ENCODE results near the gene SYTL2. TPM values are rescaled to one million over a fixed set of nuclear protein-coding genes. Genes with fewer than 3 reads are reported as not detected.

SYTL2 gene
- total RNA-seq, 1 experiment from 2014 or later: 57.1 TPM

- Histone ChIP-seq H2AFZ (ENCODE audit: low read length) (peak overlapping the region; percentile 35), H3K4me3 (ENCODE audit: low read length) (no peak overlapping the region), H3K79me2 (ENCODE audit: low read length) (no peaks in the 10 kb centered on the region), H3K27me3 (ENCODE audit: low read length) (no peaks in the 10 kb centered on the region), H3K9me2 (replicated peaks; ENCODE audit: low read length) (no peaks in the 10 kb centered on the region), H3K27ac (ENCODE audit: low read length) (peak overlapping the region; percentile 61), H3F3A (ENCODE audit: low read length, unreplicated experiment) (no peaks in the 10 kb centered on the region), H3K4me1 (ENCODE audit: insufficient read depth, low read length) (peaks cover 38% of the 10 kb centered on the region), H3K9ac (ENCODE audit: low read length) (peak overlapping the region; percentile 2; the same call in 1 of the 2 replicates), H3K36me3 (ENCODE audit: low read depth, low read length) (peaks cover 7% of the 10 kb centered on the region; the same call in 1 of the 2 replicates), H3K9me3 (ENCODE audit: low read length) (no peaks in the 10 kb centered on the region), H3K4me2 (ENCODE audit: low read length) (peak overlapping the region; percentile 23), H4K20me1 (ENCODE audit: low read length) (no peaks in the 10 kb centered on the region)
- ATAC-seq (peak; percentile 87), DNase-seq (peak; percentile 90)
- BruUV-seq (replicated peaks): no TSS peak
- CTCF ChIA-PET: no interaction called here
- POLR2A ChIA-PET (ENCODE audit: unreplicated experiment): interaction anchor here (0.6 to 0.7 kb wide), 3 partner anchors 28 to 157 kb away, joined by 3 to 5 read pairs (median 5); no protein-coding TSS in a partner anchor
- TF ChIP-seq EZH2phosphoT487 (IDR thresholded peaks at IDR 0.05; ENCODE audit: borderline replicate concordance, low read length): no peak
- TF ChIP-seq CTCF (conservative IDR thresholded peaks at IDR 0.05; ENCODE audit: low read depth, low read length): no peak
- TF ChIP-seq EZH2 (IDR thresholded peaks at IDR 0.05; ENCODE audit: low read length, unreplicated experiment): no peak
- intact Hi-C loops (cut with micrococcal nuclease): no loop called here
These were observed 51.0 kb downstream of the SYTL2 start for GRCh38 chr11:85759915-85760314.

- H3K9me2 ChIP-seq (replicated peaks; ENCODE audit: low read length): no peaks in the 10 kb centered on the region
- H3F3A ChIP-seq (ENCODE audit: low read length, unreplicated experiment): no peaks in the 10 kb centered on the region
- no peak for TF ChIP-seq EZH2phosphoT487 (IDR thresholded peaks at IDR 0.05; ENCODE audit: borderline replicate concordance, low read length)
- TF ChIP-seq EZH2 (IDR thresholded peaks at IDR 0.05; ENCODE audit: low read length, unreplicated experiment): no peak
- TF ChIP-seq CTCF (conservative IDR thresholded peaks at IDR 0.05; ENCODE audit: low read depth, low read length): no peak
- no peak overlapping the region for H2AFZ ChIP-seq (ENCODE audit: low read length)
- no peaks in the 10 kb centered on the region for H4K20me1 ChIP-seq (ENCODE audit: low read length)
- H3K27ac ChIP-seq (ENCODE audit: low read length): peak overlapping the region; percentile 31
- no peak for DNase-seq
- intact Hi-C loops (cut with micrococcal nuclease): no loop called here
- no peak overlapping the region for H3K4me2 ChIP-seq (ENCODE audit: low read length)
- ChIA-PET POLR2A (ENCODE audit: unreplicated experiment) (no interaction called here), CTCF (no interaction called here)
- ATAC-seq: no peak
- no peak overlapping the region for H3K9ac ChIP-seq (ENCODE audit: low read length)
- H3K4me3 ChIP-seq (ENCODE audit: low read length): no peak overlapping the region
- H3K9me3 ChIP-seq (ENCODE audit: low read length): no peaks in the 10 kb centered on the region
- H3K27me3 ChIP-seq (ENCODE audit: low read length): no peaks in the 10 kb centered on the region
- BruUV-seq (replicated peaks): no TSS peak
- peaks cover 7% of the 10 kb centered on the region; the same call in 1 of the 2 replicates for H3K36me3 ChIP-seq (ENCODE audit: low read depth, low read length)
- peaks cover 38% of the 10 kb centered on the region for H3K4me1 ChIP-seq (ENCODE audit: insufficient read depth, low read length)
- no peaks in the 10 kb centered on the region for H3K79me2 ChIP-seq (ENCODE audit: low read length)
These were observed 52.4 kb downstream of the SYTL2 start for GRCh38 chr11:85758480-85759039.

GRCh38 chr11:85758026-85758425, 52.9 kb downstream of the SYTL2 start:
- peak overlapping the region; percentile 31 for H3K27ac ChIP-seq (ENCODE audit: low read length)
- H3K79me2 ChIP-seq (ENCODE audit: low read length): no peaks in the 10 kb centered on the region
- H2AFZ ChIP-seq (ENCODE audit: low read length): no peak overlapping the region
- no peaks in the 10 kb centered on the region for H3K9me2 ChIP-seq (replicated peaks; ENCODE audit: low read length)
- no peak overlapping the region for H3K9ac ChIP-seq (ENCODE audit: low read length)
- no peaks in the 10 kb centered on the region for H4K20me1 ChIP-seq (ENCODE audit: low read length)
- peaks cover 38% of the 10 kb centered on the region for H3K4me1 ChIP-seq (ENCODE audit: insufficient read depth, low read length)
- no peaks in the 10 kb centered on the region for H3F3A ChIP-seq (ENCODE audit: low read length, unreplicated experiment)
- POLR2A ChIA-PET (ENCODE audit: unreplicated experiment): no interaction called here
- no TSS peak for BruUV-seq (replicated peaks)
- CTCF ChIA-PET: no interaction called here
- TF ChIP-seq EZH2phosphoT487 (IDR thresholded peaks at IDR 0.05; ENCODE audit: borderline replicate concordance, low read length) (no peak), CTCF (conservative IDR thresholded peaks at IDR 0.05; ENCODE audit: low read depth, low read length) (no peak), EZH2 (IDR thresholded peaks at IDR 0.05; ENCODE audit: low read length, unreplicated experiment) (no peak)
- DNase-seq (peak; percentile 47), ATAC-seq (no peak)
- H3K36me3 ChIP-seq (ENCODE audit: low read depth, low read length): peaks cover 5% of the 10 kb centered on the region; the same call in 1 of the 2 replicates
- no peak overlapping the region for H3K4me3 ChIP-seq (ENCODE audit: low read length)
- intact Hi-C loops (cut with micrococcal nuclease): no loop called here
- H3K27me3 ChIP-seq (ENCODE audit: low read length): no peaks in the 10 kb centered on the region
- no peak overlapping the region for H3K4me2 ChIP-seq (ENCODE audit: low read length)
- H3K9me3 ChIP-seq (ENCODE audit: low read length): no peaks in the 10 kb centered on the region

Measured in PC-3 (cell line).